NCI-H69 (cell line): ENCODE results near the gene TBC1D2B.

Source experiments
- DNase-seq: peaks from one replicate; lab custom pipeline; 2025; lab: John Stamatoyannopoulos, UW

TBC1D2B gene

DNA sequence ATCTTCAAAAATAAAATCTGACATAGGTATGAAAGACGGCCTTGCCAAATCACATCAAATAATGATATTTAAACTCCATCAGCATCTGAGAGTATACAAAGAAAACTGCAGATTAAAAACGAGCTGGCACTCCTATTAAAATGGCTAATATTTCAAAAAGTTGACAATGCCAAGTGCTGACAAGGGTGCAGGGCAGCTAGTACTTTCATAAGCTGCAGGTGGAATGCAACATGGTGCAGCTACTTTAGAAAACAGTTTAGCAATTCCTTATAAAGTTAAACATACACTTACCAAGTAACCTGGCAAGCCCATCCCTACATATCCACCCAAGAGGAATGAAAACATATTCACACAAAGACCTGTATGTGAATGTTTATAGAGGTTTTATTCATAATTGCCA lies 23.0 kb downstream of the TBC1D2B start:
- no peak for DNase-seq

DNA sequence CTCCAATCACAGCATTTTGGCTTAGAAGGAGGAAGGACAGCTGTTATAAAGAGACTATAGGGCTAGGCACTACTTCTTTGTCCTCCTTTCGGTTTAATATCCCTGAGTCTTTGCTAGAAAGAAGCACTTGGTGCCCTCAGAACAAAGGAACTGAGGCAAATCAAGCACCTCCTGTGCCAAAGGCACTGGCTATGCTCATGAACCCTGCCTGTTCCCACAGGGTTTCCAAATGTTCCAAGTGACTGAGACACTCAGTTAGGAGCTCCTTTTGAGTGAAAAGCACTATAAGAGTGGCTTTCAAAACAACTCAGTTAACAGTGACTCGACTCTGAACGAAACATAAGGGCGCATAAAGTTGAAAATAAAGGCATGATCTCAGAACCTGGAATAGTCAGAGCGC lies 25.0 kb downstream of the TBC1D2B start:
- DNase-seq: no peak

GRCh38 chr15:78052001-78052401 lies 25.5 kb downstream of the TBC1D2B start:
- peak; percentile 19 for DNase-seq

GRCh38 chr15:78051596-78051995 lies 25.9 kb downstream of the TBC1D2B start:
- no peak for DNase-seq

DNA sequence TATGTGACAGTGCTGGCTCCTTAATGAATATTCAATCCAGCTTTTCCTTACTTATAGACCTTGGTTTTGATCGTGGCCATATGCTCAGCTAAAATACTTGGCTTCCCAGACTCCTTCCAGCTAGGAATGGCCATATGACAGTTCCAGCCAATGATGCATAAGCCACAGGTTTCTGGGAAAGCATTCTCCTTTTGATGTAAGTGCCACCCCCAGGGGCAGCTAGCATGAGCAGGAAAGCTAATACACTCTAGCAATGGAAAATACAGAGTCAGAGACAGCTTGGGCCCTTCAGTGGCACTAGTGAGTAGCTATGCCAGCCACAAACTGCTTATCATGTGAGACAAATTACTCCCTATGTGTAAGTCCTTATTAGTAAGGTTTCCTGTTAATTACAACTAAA lies 26.7 kb downstream of the TBC1D2B start:
- DNase-seq: no peak

DNA sequence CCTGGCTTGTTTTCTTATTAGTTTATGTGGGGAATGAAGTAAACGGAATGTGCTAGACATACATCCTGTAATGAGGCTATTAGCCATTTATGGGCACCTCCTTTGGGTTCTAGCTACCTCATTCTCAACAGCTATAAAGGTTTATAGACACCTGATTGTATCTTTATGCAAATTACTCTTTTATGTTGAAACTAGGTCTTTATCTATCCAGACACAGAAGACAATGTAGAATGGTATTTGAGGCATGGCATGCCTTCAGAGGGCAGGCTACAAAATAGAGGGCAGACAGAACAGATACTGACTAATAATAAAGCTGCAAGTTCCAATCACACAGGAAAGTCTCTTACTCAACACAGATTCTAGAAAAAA lies 27.1 kb downstream of the TBC1D2B start:
- DNase-seq: no peak

DNA sequence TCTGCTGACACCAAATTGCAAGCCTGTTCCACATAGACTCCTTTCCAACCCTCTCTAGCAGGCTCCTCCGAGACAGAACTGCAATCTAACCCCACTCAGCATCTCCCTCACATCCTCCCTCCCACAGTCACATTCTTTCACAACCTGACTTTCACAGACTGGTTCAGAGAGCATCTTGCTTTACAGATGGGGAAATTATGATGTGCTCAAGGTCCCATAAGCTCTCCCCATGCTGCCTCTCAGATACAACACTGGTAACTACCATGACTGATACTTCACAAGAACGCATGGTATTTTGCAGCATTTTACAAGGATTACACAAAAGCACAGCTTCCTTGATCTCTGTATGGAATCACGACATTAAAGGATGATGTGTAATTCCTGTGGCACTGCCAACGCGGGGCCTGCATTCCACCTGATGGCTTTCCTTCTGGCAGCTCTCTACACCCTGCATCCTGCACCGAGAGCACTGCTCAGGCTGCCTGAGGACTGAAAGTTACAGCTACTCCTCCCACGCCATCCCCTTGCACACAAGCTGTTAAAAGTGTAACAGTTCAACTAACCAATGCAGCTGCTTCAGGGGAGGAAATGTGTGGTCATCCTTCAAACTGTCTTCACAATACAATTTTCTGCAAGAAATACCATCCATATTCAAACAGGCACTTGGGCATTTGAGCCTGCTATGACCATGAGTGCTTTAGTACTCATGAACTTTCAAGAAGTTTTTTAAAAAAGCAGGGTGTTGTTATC lies 27.6 kb downstream of the TBC1D2B start:
- no peak for DNase-seq

- no peak for DNase-seq
These were observed 28.9 kb downstream of the TBC1D2B start for GRCh38 chr15:78048628-78048920.

- DNase-seq: no peak
These were observed 29.5 kb downstream of the TBC1D2B start for GRCh38 chr15:78047761-78048627.

- DNase-seq: no peak
These were observed 30.6 kb downstream of the TBC1D2B start for GRCh38 chr15:78046796-78047341.

DNA sequence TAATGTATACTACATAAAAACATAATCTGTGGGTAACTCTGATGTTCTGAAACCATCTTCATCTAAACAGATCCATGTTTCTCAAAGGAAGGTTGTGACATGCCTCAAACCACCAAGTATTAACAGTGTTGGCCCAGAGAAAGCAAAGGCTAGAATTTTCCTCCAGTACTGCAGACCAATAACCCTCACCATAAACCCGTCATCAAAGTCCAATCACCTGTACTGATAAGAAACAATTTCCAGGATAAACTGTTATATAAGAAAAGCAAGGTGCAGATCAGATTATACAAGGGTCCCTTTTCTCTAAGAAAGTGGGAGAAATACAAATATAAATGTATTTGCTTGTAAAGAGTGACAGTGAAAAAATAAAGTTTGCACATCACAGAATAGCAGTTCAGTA lies 32.3 kb downstream of the TBC1D2B start:
- no peak for DNase-seq

DNA sequence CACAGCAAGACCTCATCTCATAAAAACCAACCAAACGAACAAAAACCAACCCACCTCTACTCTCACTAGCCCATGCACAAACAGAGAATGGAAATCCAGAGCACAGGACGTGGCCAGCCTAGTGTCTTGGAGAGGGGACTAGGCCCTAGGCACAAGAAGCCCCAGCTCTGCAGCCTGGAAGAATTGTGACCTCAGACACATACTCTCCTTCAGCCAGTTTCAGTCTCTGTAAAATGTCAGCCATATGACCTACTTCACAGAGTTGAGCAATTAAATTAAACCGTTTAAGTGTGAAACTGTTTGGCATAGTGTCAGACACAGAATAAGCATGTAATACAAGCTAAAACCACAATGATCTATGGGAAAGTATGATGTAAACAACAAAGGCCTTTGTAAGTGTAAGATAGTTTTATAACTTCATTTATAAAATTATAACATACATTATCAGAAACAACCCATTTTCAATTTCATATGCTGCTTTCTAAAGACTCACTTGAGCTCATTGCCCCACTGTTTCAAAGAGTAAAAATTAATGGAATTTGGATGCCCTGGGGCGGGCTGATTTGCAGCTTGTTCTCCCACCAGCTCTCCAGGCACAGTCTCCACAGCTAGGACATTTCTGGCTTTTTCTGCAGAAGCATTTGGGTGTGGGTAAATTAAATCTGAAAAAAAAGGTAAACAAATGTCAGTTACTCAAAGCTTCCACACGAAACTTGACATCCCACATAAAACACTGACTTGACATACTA lies 32.9 kb downstream of the TBC1D2B start:
- no peak for DNase-seq

GRCh38 chr15:78041946-78042345 lies 35.6 kb downstream of the TBC1D2B start:
- no peak for DNase-seq

DNA sequence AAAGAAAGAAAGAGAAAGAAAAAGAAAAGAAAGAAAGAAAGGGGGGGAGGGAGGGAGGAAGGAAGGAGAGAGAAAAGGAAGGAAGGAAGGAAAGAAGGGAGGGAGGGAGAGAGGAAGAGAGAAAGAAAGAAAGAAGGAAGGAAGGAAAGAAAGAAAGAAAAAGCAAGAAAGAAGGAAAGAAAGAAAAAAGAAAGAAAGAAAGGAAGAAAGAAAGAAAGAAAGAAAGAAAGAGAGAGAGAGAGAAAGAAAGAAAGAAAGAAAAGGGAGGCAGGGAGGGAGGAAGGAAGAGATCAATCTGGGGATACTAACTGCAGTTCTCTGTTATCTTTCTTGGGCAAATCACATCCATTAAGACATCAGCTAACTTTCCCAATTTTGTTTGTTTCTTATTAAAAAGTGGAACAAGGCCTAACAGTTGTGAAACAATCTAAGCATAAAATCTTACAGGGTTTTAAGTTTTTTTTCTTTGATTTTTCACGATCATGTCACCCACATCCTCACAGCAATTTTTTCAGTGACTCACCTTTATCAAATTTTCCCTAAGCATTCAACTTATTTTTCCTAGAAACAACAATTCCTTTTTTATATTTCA lies 36.8 kb downstream of the TBC1D2B start:
- no peak for DNase-seq

DNA sequence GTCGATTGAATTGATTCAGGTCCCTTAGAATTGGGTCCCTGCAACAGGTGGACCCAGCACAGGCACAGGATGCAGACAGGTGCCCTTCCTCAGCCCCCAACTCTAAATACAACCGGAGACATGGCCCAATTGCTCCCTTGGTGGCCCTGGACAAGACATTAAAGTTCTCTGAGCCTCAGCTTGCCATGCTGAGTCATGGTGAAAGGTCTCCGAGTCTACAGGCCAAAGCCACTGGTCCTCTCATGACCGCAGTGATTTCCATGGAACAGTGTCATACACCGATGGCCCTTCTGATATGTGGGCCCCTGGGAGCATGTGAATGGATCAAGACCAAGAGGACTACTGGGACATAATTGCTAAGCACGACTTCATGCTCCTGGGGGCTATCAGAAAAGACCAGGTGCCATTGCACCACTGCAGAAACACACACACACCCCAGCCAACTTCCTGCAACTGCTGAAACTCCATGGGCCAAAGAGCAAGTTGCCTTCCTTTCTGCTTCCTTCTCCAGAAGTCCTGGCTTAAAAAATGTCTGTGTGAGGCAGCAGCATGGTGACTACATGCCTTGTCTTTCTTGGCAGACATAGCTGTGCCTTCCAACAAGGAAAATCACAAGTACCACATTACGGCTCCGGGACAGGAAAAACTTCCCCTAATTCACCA lies 38.8 kb downstream of the TBC1D2B start:
- DNase-seq: no peak

DNA sequence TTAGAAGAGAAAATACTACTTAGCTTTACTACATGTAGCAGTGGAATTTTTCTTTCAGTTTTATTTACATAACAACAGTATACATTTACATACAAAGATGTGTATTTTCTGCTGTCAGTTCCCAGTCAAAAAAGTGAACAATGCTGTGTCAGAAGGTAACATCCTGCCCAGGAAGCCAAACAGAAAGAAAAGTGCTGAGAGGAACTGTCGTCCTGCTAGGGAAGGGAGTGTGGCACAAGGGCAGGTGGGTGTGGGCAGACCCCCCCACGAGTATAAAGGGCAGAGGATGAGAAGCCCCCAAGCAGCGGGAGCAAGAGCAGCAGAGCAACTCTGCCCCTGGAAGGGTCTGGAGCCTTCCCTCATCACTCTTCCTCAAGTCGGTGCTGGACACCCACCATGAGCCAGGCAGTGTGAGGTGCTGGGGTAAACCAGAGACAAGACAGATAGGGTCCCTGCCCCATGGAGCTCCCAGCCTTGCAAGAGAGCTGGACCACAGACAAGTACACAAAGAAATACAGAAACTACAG lies 39.7 kb downstream of the TBC1D2B start:
- DNase-seq: no peak

- DNase-seq: no peak
These were observed 40.2 kb downstream of the TBC1D2B start for GRCh38 chr15:78037328-78037727.

DNA sequence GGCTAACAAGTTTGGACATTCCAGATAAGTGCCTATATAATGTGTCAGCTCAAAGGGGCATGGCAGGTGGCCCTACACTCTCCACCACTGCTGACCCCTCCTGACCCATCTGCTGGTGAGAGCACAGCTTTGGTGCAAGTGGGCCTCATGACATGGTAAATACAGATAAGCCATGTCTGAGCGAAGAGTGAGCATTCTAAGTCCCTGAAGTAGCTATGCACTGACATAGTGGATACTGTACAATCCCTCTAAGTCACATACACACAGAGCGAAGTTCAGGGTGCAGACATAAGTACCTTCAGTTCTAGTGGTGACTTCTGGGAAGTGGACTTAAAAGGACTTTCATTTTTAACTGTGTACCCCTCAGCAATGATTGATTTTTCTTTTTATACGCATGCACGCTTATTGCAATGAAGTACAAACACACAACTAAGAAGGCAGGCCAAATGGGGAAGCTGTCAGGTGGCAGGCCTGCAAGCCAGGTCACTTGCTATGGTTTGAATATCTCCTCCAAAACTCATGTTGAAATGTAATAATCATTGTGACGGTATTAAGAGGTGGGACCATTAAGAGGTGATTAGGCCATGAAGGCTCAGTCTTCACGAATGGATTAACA lies 41.5 kb downstream of the TBC1D2B start:
- DNase-seq: no peak

DNA sequence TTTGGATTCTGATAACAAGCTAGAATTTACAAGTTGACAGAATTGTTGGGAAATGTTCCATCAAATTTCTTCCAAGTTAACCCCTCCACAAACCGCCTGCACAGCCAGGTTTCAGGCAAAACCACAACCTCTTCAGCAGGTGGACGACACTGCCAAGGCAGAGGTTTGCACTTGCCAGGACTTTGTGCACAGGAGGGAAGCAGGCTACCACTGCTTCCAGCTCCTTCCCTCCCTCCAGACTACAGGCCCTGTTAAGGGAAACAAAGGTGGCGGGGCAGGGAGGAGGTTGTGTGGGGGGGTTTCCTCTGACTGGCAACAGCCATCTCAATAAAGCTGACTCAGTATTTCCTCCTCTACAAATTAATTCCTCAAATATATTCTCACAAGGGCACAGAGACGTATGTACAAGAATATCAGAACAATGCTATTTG lies 42.2 kb downstream of the TBC1D2B start:
- no peak for DNase-seq

DNA sequence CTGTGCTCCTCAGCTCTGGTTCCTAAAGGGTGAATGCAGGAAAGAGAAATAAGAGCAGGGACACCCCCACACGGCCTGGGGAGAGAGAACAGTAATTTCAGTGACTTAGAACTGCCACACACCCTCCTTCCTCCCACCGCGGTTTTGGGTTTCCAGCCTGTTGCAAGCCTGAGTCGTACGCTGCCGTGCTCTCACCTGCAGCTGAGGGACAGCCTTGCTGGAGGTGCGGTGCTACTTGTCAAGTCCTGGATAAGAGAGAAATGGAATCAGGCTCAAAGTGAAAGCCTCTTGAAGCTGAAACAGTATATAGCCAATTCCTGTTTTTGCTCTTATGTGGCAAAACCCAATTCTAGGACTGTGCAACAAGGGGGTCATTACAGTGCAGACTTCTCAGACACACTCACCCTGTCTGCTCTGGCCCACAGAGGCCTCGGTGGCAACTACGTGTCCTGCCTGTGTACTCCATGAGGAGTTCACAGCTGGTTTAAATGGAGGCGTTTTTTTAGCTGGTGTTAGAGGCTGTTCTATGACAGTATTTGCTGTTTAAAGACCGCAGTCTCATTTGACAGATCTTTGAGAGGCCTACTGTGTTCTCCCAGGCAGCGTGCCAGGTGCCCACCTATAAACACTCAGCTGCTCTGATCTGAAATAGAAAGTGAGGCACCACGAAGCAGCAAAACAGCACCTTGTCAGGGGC lies 42.9 kb downstream of the TBC1D2B start:
- DNase-seq: peak; percentile 28
